Ovary (tissue), 9 donors: ENCODE results near the gene STOML3. TPM values are rescaled to one million over a fixed set of nuclear protein-coding genes. Genes with fewer than 3 reads are reported as not detected.

Source experiments
- DNase-seq, 5 donors: peaks; one replicate each; pipeline ENCODE4 v3.0.0-alpha.2; 2019 to 2020
- H3K27ac ChIP-seq, 2 donors: fragments of 200-600 bp; one replicate each; pipeline versions ENCODE4 v1.5.1 to v1.8.0; 2019 to 2022
- H3K27me3 ChIP-seq: fragments of 200-600 bp; one replicate; pipeline ENCODE4 v1.8.0; 2022
- H3K36me3 ChIP-seq: fragments of 200-600 bp; sonication (generic); one replicate; pipeline ENCODE4 v1.5.1; 2019
- H3K4me1 ChIP-seq: one replicate; pipeline ENCODE4 v1.8.1; 2013; ENCODE audit warnings: mild to moderate bottlenecking, moderate library complexity; ENCODE audit not compliant: insufficient read depth
- H3K4me3 ChIP-seq: fragments of 200-600 bp; sonication (generic); one replicate; pipeline ENCODE4 v1.5.1; 2017
- H3K9me3 ChIP-seq, 2 donors: fragments of 200-600 bp in 1 of 2; sonication (generic) in 1 of 2; one replicate each; pipeline versions ENCODE4 v1.5.1 to v1.8.1; 2013 to 2019; ENCODE audit warnings: mild to moderate bottlenecking in 1 of 2, moderate library complexity in 1 of 2
- EP300 ChIP-seq: sonication (generic); formaldehyde crosslinking; IDR thresholded peaks from one replicate; pipeline ENCODE4 v1.6.1; 2017; ENCODE audit warnings: antibody characterized with exemption
- POLR2A ChIP-seq: fragments of 450-650 bp; IDR thresholded peaks from one replicate; pipeline ENCODE4 v1.6.1; 2017; ENCODE audit warnings: antibody characterized with exemption, mild to moderate bottlenecking, moderate library complexity
- WGBS, 3 donors: extraction: QIAGEN DNeasy Blood & Tissue Kit in 1 of 3; methylation state at CpG; one replicate each; pipeline versions ENCODE4 v1.1.5 to v1.1.7; 2013 to 2017; 5-methylcytosine and 5-hydroxymethylcytosine counted together
- intact Hi-C, 4 donors: fragments of 100-400 bp; cut with DNase I; formaldehyde crosslinking; loops; one replicate each; pipeline versions ENCODE4 v1.11.0 to v1.15.1; 2022 to 2023
- polyA plus RNA-seq, 2 donors: library from polyadenylated mRNA; stranded (reverse); fragments of 200-250 nt in 1 of 2; fragments of 350-450 nt in 1 of 2; fragmentation: Illumina TruSeq in 1 of 2; extraction: RNeasy Lipid Tissue Mini Kit (QIAGEN cat#74804) in 1 of 2; gene quantifications; one replicate each; pipeline ENCODE4 v1.2.3, GENCODE V29; 2013 to 2014
- total RNA-seq, 7 donors: library from RNA; depleted of rRNA in 2 of 7; stranded (reverse); fragments of >200 nt in 2 of 7; fragmentation: NEBNext Ultra II Directional in 3 of 7; extraction: Animal tissue kit (Norgen Biotek cat#: 25700) in 3 of 7; gene quantifications; one replicate each; pipeline versions ENCODE4 v1.1.0 to v1.2.4, GENCODE V29; 2016 to 2023
- TF ChIP-seq, protein P1 (sequence below), 3 donors: fragments of 450-650 bp in 2 of 3; fragments of 200-600 bp in 1 of 3; IDR thresholded peaks; one replicate each; pipeline versions ENCODE4 v1.5.1 to v1.8.0; 2016 to 2022; ENCODE audit warnings: antibody characterized with exemption in 3 of 3, mild to moderate bottlenecking in 1 of 3
- donor health status: DM: no; HTN: no; CAD: no; lungs with moderate emphysema.
- donor health status: DM: no; HTN: no; CAD: no.
- donor health status: Bipolar disorder and iron deficiency.
- donor health status: DM: yes; HTN: yes; CAD: no.
- donor health status: DM: no; HTN: no; CAD: no.
- donor health status: DM: yes; HTN: yes; CAD: no.

STOML3 gene
- total and polyA plus RNA-seq, 9 donors, result 0.12 to 8.6 (median 0.50) TPM; not detected in 4

DNA sequence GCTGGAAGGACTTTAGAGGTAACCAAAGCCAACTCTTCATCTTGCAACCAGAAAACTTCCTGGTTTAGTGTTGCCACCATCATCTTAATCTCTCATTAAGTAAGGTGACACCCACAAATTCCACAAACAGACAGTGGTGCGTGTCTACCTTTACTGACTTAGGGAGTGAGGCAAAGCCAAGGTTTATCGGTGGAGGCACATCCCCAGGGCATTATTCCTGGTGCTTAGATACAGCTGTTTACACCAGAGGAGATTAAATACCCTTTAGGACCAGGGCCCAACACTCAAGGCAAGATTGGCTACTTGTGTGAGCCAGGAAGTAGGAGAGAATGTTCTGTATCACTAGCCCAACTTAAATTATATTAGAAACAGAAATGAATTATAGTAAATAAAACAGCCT lies 9.5 kb downstream of the STOML3 start:
- DNase-seq, result no peak
- H3K9me3 ChIP-seq, result no peaks in the 10 kb centered on the region
- no peaks in the 10 kb centered on the region for H3K27me3 ChIP-seq
- TF ChIP-seq, protein P1, sequence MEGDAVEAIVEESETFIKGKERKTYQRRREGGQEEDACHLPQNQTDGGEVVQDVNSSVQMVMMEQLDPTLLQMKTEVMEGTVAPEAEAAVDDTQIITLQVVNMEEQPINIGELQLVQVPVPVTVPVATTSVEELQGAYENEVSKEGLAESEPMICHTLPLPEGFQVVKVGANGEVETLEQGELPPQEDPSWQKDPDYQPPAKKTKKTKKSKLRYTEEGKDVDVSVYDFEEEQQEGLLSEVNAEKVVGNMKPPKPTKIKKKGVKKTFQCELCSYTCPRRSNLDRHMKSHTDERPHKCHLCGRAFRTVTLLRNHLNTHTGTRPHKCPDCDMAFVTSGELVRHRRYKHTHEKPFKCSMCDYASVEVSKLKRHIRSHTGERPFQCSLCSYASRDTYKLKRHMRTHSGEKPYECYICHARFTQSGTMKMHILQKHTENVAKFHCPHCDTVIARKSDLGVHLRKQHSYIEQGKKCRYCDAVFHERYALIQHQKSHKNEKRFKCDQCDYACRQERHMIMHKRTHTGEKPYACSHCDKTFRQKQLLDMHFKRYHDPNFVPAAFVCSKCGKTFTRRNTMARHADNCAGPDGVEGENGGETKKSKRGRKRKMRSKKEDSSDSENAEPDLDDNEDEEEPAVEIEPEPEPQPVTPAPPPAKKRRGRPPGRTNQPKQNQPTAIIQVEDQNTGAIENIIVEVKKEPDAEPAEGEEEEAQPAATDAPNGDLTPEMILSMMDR (IDR thresholded peaks at IDR 0.05), result no peak
- TF ChIP-seq EP300 (no peak), POLR2A (no peak)
- peaks cover 5% of the 10 kb centered on the region for H3K4me1 ChIP-seq
- WGBS, 3 donors, result 54 to 63% (median 63%) methylated on average over 2 of the region's 2 CpGs
- H3K4me3 ChIP-seq, result no peak overlapping the region
- H3K27ac ChIP-seq, result no peak overlapping the region
- no peaks in the 10 kb centered on the region for H3K36me3 ChIP-seq
- intact Hi-C loops, result no loop called here

DNA sequence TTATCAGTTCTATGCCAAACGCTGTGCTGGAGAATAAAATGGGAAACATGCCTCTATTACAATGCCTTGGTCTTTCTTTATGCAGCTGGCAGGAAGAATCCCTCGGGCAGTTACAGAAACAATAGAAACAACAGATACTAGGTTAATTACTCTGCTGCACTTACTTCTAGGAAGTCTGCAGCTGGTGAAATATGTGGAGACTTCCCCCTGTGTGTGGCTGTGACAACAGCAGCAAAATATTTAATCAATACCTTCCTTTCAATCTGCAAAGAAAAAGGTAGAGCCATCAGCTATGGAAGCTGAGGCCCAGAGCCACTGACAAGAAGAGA lies 9.9 kb downstream of the STOML3 start:
- Histone ChIP-seq H3K27me3 (no peaks in the 10 kb centered on the region), H3K27ac (no peak overlapping the region), H3K36me3 (no peaks in the 10 kb centered on the region), H3K4me1 (peaks cover 3% of the 10 kb centered on the region), H3K4me3 (no peak overlapping the region), H3K9me3 (no peaks in the 10 kb centered on the region)
- intact Hi-C loops, result no loop called here
- TF ChIP-seq EP300 (no peak), POLR2A (no peak)
- TF ChIP-seq, protein P1 (IDR thresholded peaks at IDR 0.05), result no peak
- WGBS, 3 donors, result 12 to 29% (median 12%) methylated on average over 2 of the region's 2 CpGs
- no peak for DNase-seq

DNA sequence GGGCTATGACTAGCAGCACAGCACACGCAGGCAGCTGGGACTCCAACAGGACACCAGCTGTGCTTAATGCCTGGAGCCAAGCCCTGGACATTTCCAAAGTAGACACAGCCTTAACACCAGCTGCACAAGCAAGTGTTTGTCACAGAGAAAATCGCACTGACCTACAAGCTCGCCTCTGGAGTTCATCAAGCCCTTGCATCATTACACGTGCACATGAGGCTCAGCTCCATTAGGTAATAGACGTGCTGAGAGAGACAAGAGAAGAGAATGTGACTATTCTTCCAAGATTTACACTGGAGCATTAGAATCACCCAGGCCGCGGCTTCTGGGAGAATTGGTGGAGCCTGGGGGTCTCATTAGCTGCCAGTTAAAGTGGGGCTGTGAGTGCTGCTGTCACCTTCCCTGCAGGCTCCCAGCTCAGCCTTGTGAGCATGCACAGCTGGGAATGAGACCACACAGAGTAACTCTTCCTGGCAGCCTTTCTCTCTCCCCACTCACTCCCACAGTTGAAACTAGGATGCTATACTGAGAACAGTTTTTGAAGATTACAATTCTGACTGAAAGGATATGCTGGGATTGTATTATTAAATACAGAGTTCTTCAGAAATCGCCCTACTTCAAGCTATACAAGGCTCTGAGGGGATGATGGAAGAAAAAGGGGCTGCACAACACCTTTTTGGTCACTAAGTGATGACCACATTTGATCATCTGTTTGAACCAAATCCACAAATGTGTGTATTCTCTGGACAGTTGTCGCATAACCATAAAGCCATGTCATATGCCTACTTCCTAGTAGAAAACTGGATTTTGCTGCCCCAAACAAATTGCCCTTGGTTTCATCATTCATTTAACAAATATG lies 10.5 kb downstream of the STOML3 start:
- Histone ChIP-seq H3K27ac (no peak overlapping the region), H3K27me3 (no peaks in the 10 kb centered on the region), H3K36me3 (no peaks in the 10 kb centered on the region), H3K4me3 (no peak overlapping the region), H3K4me1 (peaks cover 2% of the 10 kb centered on the region), H3K9me3 (no peaks in the 10 kb centered on the region)
- WGBS, 3 donors, result 12 to 16% (median 15%) methylated on average over 9 of the region's 9 CpGs
- DNase-seq, result no peak
- intact Hi-C loops, result no loop called here
- TF ChIP-seq, protein P1 (IDR thresholded peaks at IDR 0.05), result no peak

DNA sequence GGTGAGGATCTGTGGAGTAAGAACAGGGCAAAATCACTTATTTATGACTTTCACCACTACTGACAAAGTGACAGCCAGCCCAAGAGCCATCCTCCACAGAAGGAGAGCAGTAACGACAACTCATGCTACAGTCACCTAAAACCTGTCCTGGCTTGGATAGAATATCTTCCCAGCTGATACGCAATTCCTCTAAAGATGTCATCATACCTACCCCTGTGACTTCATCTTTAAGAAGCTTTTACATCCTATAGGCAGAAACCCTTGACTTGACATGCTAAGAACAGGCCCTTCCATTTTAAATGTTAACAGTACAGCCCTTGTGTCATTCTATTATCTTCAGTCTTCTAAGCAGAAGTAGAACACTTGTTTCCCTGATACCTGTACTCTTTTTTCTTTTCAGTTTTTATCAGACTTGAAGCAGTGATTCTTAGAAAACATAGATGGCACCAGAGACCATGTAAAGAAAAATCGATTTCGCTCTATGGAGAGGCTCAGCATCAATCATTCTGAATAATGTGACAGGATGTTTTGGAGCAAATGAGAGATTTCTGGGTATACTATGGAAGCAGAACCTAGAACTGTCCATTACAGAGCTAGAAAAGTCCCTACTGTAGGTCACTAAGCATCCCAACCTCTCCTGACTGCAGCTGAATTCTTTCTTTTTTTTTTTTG lies 20.1 kb downstream of the STOML3 start:
- Histone ChIP-seq H3K9me3 (no peaks in the 10 kb centered on the region), H3K4me3 (no peak overlapping the region), H3K27ac (no peak overlapping the region), H3K36me3 (no peaks in the 10 kb centered on the region), H3K4me1 (no peaks in the 10 kb centered on the region), H3K27me3 (no peaks in the 10 kb centered on the region)
- TF ChIP-seq EP300 (no peak), POLR2A (no peak)
- TF ChIP-seq, protein P1 (IDR thresholded peaks at IDR 0.05), result no peak
- WGBS, 3 donors, result 80 to 86% (median 82%) methylated on average over 4 of the region's 4 CpGs
- DNase-seq, result no peak
- intact Hi-C loops, result no loop called here
